Naive B cell (primary cell): ENCODE measurements around the gene CCDC150. TPM values are rescaled to one million over a fixed set of nuclear protein-coding genes. Genes with fewer than 3 reads are reported as not detected.
"Not testable (repeated sequence)": the region's sequence is repeated elsewhere in the genome, so short reads cannot be mapped to it uniquely, and the experiment has no call there.

Source experiments
- ATAC-seq, 2 donors: fragments of 150-1000 bp; cut with Tn5 transposase; 2 replicates each; pipeline ENCODE4 v1.10.0; 2021; ENCODE audit warnings: low read depth in 2 of 2, mild to moderate bottlenecking in 2 of 2, moderate library complexity in 2 of 2
- DNase-seq: peaks from one replicate; pipeline ENCODE4 v3.0.0; 2022
- H3K27ac Mint-ChIP-seq, 6 donors: one replicate each; pipeline ENCODE4 v1.8.0; 2020 to 2022; ENCODE audit warnings: mild to moderate bottlenecking in 6 of 6, mixed read lengths in 6 of 6, moderate library complexity in 5 of 6, inconsistent platforms in 2 of 6
- H3K27me3 Mint-ChIP-seq, 3 donors: one replicate each; pipeline ENCODE4 v1.8.0; 2021 to 2022; ENCODE audit warnings: mixed read lengths in 3 of 3, mild to moderate bottlenecking in 1 of 3
- H3K36me3 Mint-ChIP-seq, 2 donors: one replicate each; pipeline ENCODE4 v1.8.0; 2020 to 2022; ENCODE audit warnings: mixed read lengths in 2 of 2, inconsistent platforms in 1 of 2, mild to moderate bottlenecking in 1 of 2
- H3K4me1 Mint-ChIP-seq, 3 donors: one replicate each; pipeline ENCODE4 v1.8.0; 2020 to 2022; ENCODE audit warnings: mixed read lengths in 3 of 3, inconsistent platforms in 1 of 3, mild to moderate bottlenecking in 1 of 3, moderate library complexity in 1 of 3
- H3K4me3 Mint-ChIP-seq, 8 donors: one replicate each; pipeline ENCODE4 v1.8.0; 2020 to 2022; ENCODE audit warnings: mild to moderate bottlenecking in 8 of 8, mixed read lengths in 8 of 8, moderate library complexity in 8 of 8, inconsistent platforms in 2 of 8
- H3K9me3 Mint-ChIP-seq, 7 donors: one replicate each; pipeline ENCODE4 v1.8.0; 2020 to 2022; ENCODE audit warnings: mixed read lengths in 7 of 7, mild to moderate bottlenecking in 5 of 7, inconsistent platforms in 2 of 7, moderate library complexity in 1 of 7
- polyA plus RNA-seq, 6 donors: library from polyadenylated mRNA; unstranded; fragments of 300-500 nt; fragmentation: Illumina TruSeq; gene quantifications; one replicate each; pipeline ENCODE4 v1.2.3, GENCODE V29; 2021; ENCODE audit warnings: low read depth in 6 of 6

Gene CCDC150
- polyA plus RNA-seq, 6 donors from 2014 or later, result 0.37 to 0.60 (median 0.44) TPM; not detected in 3

GRCh38 chr2:196697825-196698224, 58.3 kb downstream of the CCDC150 start:
- Mint-ChIP-seq H3K27me3 (no peaks in the 10 kb centered on the region), H3K9me3 (no peaks in the 10 kb centered on the region), H3K27ac (no peak overlapping the region), H3K36me3 (no peaks in the 10 kb centered on the region), H3K4me1 (no peaks in the 10 kb centered on the region), H3K4me3 (no peak overlapping the region)
- ATAC-seq, result no peak
- DNase-seq, result no peak

GRCh38 chr2:196702641-196703040, 63.1 kb downstream of the CCDC150 start:
- Mint-ChIP-seq H3K27ac (no peak overlapping the region), H3K27me3 (no peaks in the 10 kb centered on the region), H3K4me1 (no peaks in the 10 kb centered on the region), H3K9me3 (peaks cover 0 to 2% (median 0%) of the 10 kb centered on the region in 7 donors), H3K4me3 (no peak overlapping the region), H3K36me3 (no peaks in the 10 kb centered on the region)
- ATAC-seq (no peak), DNase-seq (no peak)

GRCh38 chr2:196703695-196704094, 64.2 kb downstream of the CCDC150 start:
- no peak overlapping the region for H3K4me3 Mint-ChIP-seq
- peaks cover 0 to 4% (median under 1%) of the 10 kb centered on the region in 7 donors for H3K9me3 Mint-ChIP-seq
- no peak for ATAC-seq
- no peak for DNase-seq
- no peaks in the 10 kb centered on the region for H3K27me3 Mint-ChIP-seq
- no peaks in the 10 kb centered on the region for H3K4me1 Mint-ChIP-seq
- H3K36me3 Mint-ChIP-seq, result no peaks in the 10 kb centered on the region
- H3K27ac Mint-ChIP-seq, result no peak overlapping the region

- not testable (repeated sequence) for H3K27me3 Mint-ChIP-seq, H3K4me1 Mint-ChIP-seq, ATAC-seq, DNase-seq, H3K27ac Mint-ChIP-seq, H3K36me3 Mint-ChIP-seq, H3K4me3 Mint-ChIP-seq
- peaks cover 0 to 17% (median 6%) of the 10 kb centered on the region in 7 donors for H3K9me3 Mint-ChIP-seq
Observed at GRCh38 chr2:196710056-196710455, 70.5 kb downstream of the CCDC150 start.

GRCh38 chr2:196711625-196712024, 72.1 kb downstream of the CCDC150 start:
- no peaks in the 10 kb centered on the region for H3K27me3 Mint-ChIP-seq
- H3K4me1 Mint-ChIP-seq, result no peaks in the 10 kb centered on the region
- peaks cover 0 to 17% (median 6%) of the 10 kb centered on the region in 7 donors for H3K9me3 Mint-ChIP-seq
- H3K4me3 Mint-ChIP-seq, result no peak overlapping the region
- ATAC-seq (no peak), DNase-seq (no peak)
- peaks cover 0 to 5% of the 10 kb centered on the region in 2 donors for H3K36me3 Mint-ChIP-seq
- H3K27ac Mint-ChIP-seq, result no peak overlapping the region

GRCh38 chr2:196712867-196713266, 73.4 kb downstream of the CCDC150 start:
- H3K36me3 Mint-ChIP-seq, result peaks cover 0 to 5% of the 10 kb centered on the region in 2 donors
- no peaks in the 10 kb centered on the region for H3K27me3 Mint-ChIP-seq
- ATAC-seq (no peak), DNase-seq (no peak)
- no peak overlapping the region for H3K27ac Mint-ChIP-seq
- H3K4me1 Mint-ChIP-seq, result no peaks in the 10 kb centered on the region
- peaks cover 0 to 17% (median 6%) of the 10 kb centered on the region in 7 donors for H3K9me3 Mint-ChIP-seq
- no peak overlapping the region for H3K4me3 Mint-ChIP-seq

GRCh38 chr2:196718419-196719109, 79.0 kb downstream of the CCDC150 start:
- Mint-ChIP-seq H3K9me3 (peaks cover 0 to 2% (median 0%) of the 10 kb centered on the region in 7 donors), H3K27ac (no peak overlapping the region), H3K4me1 (no peaks in the 10 kb centered on the region), H3K36me3 (peaks cover 0 to 4% of the 10 kb centered on the region in 2 donors), H3K27me3 (no peaks in the 10 kb centered on the region), H3K4me3 (no peak overlapping the region)
- DNase-seq (no peak), ATAC-seq (no peak)

GRCh38 chr2:196719110-196719872, 79.8 kb downstream of the CCDC150 start:
- no peaks in the 10 kb centered on the region for H3K27me3 Mint-ChIP-seq
- DNase-seq (no peak), ATAC-seq (no peak)
- no peaks in the 10 kb centered on the region for H3K4me1 Mint-ChIP-seq
- peaks cover 0 to 4% of the 10 kb centered on the region in 2 donors for H3K36me3 Mint-ChIP-seq
- H3K27ac Mint-ChIP-seq, result no peak overlapping the region
- no peak overlapping the region for H3K4me3 Mint-ChIP-seq
- H3K9me3 Mint-ChIP-seq, result peaks cover 0 to 2% (median 0%) of the 10 kb centered on the region in 7 donors

- H3K4me1 Mint-ChIP-seq, result no peaks in the 10 kb centered on the region
- ATAC-seq, result no peak
Observed at GRCh38 chr2:196723571-196723970, 84.1 kb downstream of the CCDC150 start.

GRCh38 chr2:196725218-196725617, 85.7 kb downstream of the CCDC150 start:
- no peaks in the 10 kb centered on the region for H3K27me3 Mint-ChIP-seq
- H3K4me1 Mint-ChIP-seq, result no peaks in the 10 kb centered on the region
- no peaks in the 10 kb centered on the region for H3K9me3 Mint-ChIP-seq
- H3K36me3 Mint-ChIP-seq, result peaks cover 0 to 4% of the 10 kb centered on the region in 2 donors
- DNase-seq, result no peak
- no peak overlapping the region for H3K4me3 Mint-ChIP-seq
- no peak for ATAC-seq
- H3K27ac Mint-ChIP-seq, result no peak overlapping the region

More at GRCh38 chr2:196723571-196723970, 84.1 kb downstream of the CCDC150 start:
- no peak overlapping the region for H3K4me3 Mint-ChIP-seq
- DNase-seq, result no peak
- no peaks in the 10 kb centered on the region for H3K9me3 Mint-ChIP-seq
- peaks cover 0 to 4% of the 10 kb centered on the region in 2 donors for H3K36me3 Mint-ChIP-seq
- H3K27me3 Mint-ChIP-seq, result no peaks in the 10 kb centered on the region
- H3K27ac Mint-ChIP-seq, result peak overlapping the region in 1 of 6 donors; percentile 15

- Mint-ChIP-seq H3K4me3 (no peak overlapping the region), H3K27ac (no peak overlapping the region), H3K9me3 (no peaks in the 10 kb centered on the region), H3K4me1 (no peaks in the 10 kb centered on the region), H3K27me3 (no peaks in the 10 kb centered on the region), H3K36me3 (peaks cover 0 to 4% of the 10 kb centered on the region in 2 donors)
- ATAC-seq (no peak), DNase-seq (no peak)
Observed at GRCh38 chr2:196725882-196726281, 86.4 kb downstream of the CCDC150 start.

- no peak for ATAC-seq
- H3K4me1 Mint-ChIP-seq, result no peaks in the 10 kb centered on the region
- H3K9me3 Mint-ChIP-seq, result peaks cover 0 to 3% (median 0%) of the 10 kb centered on the region in 7 donors
- no peak overlapping the region for H3K27ac Mint-ChIP-seq
- H3K4me3 Mint-ChIP-seq, result no peak overlapping the region
- peaks cover 0 to 4% of the 10 kb centered on the region in 2 donors for H3K36me3 Mint-ChIP-seq
- DNase-seq, result no peak
- H3K27me3 Mint-ChIP-seq, result no peaks in the 10 kb centered on the region
Observed at GRCh38 chr2:196729418-196729817, 89.9 kb downstream of the CCDC150 start.

- peaks cover 10 to 19% of the 10 kb centered on the region in 2 donors for H3K36me3 Mint-ChIP-seq
- not testable (repeated sequence) for ATAC-seq, H3K27ac Mint-ChIP-seq
Observed at GRCh38 chr2:196736646-196737045, 97.1 kb downstream of the CCDC150 start.

GRCh38 chr2:196737046-196737445, 97.5 kb downstream of the CCDC150 start:
- H3K9me3 Mint-ChIP-seq, result peaks cover 4 to 47% (median 14%) of the 10 kb centered on the region in 7 donors
- H3K4me1 Mint-ChIP-seq, result no peaks in the 10 kb centered on the region
- H3K27me3 Mint-ChIP-seq, result no peaks in the 10 kb centered on the region
- peaks cover 10 to 19% of the 10 kb centered on the region in 2 donors for H3K36me3 Mint-ChIP-seq
- ATAC-seq (no peak), DNase-seq (no peak)
- H3K4me3 Mint-ChIP-seq, result no peak overlapping the region
- no peak overlapping the region for H3K27ac Mint-ChIP-seq

More at GRCh38 chr2:196736646-196737045, 97.1 kb downstream of the CCDC150 start:
- H3K4me1 Mint-ChIP-seq, H3K27me3 Mint-ChIP-seq, H3K4me3 Mint-ChIP-seq, DNase-seq: not testable (repeated sequence)
- H3K9me3 Mint-ChIP-seq, result peaks cover 4 to 47% (median 14%) of the 10 kb centered on the region in 7 donors
